GM12873 (cell line): ENCODE results near the gene LMX1B.

Experiments used
- CTCF ChIP-seq: IDR thresholded peaks from 2 replicates; pipeline ENCODE4 v1.5.1; 2012; ENCODE audit warnings: low read depth, mild to moderate bottlenecking, moderate library complexity, low read length, control low read depth; ENCODE audit not compliant: insufficient read depth; ENCODE audit errors: missing control alignments

LMX1B gene

GRCh38 chr9:126690431-126691051 lies 76.8 kb downstream of the LMX1B start:
- peak; percentile 75 for TF ChIP-seq CTCF

- no peak for TF ChIP-seq CTCF
These were observed 78.5 kb downstream of the LMX1B start for GRCh38 chr9:126692041-126692758.

GRCh38 chr9:126692759-126693427 lies 79.2 kb downstream of the LMX1B start:
- TF ChIP-seq CTCF: no peak

- TF ChIP-seq CTCF: no peak
These were observed 79.8 kb downstream of the LMX1B start for GRCh38 chr9:126693428-126693944.

GRCh38 chr9:126694206-126695081 lies 80.7 kb downstream of the LMX1B start:
- no peak for TF ChIP-seq CTCF

- TF ChIP-seq CTCF: no peak
These were observed 81.5 kb downstream of the LMX1B start for GRCh38 chr9:126695186-126695585.
